Measurements from ENCODE around the gene USP9X.

USP9X gene

DNA sequence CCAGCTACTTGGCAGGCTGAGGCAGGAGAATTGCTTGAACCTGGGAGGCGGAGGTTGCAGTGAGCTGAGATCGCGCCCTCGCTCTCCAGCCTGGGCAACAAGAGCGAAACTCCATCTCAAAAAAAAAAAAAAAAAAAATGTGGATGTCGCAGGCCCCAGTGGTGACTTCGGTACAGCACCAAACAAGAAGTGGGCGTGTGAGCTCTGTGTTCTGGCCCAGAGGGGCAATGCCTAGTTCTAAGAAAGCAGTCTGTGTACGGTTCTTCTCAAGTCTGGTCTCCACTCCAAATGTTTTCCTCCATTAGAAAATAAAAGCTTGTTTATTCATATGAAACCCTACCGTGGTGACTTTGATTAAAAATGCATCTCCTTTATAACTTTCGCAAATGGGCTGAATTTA, 156.7 kb downstream of the USP9X start:
- H3K4me3 ChIP-seq (ENCODE audit: low read depth, low read length), result no peak overlapping the region
- no peak for DNase-seq (ENCODE audit: low read depth)
- TF ChIP-seq, protein P1, sequence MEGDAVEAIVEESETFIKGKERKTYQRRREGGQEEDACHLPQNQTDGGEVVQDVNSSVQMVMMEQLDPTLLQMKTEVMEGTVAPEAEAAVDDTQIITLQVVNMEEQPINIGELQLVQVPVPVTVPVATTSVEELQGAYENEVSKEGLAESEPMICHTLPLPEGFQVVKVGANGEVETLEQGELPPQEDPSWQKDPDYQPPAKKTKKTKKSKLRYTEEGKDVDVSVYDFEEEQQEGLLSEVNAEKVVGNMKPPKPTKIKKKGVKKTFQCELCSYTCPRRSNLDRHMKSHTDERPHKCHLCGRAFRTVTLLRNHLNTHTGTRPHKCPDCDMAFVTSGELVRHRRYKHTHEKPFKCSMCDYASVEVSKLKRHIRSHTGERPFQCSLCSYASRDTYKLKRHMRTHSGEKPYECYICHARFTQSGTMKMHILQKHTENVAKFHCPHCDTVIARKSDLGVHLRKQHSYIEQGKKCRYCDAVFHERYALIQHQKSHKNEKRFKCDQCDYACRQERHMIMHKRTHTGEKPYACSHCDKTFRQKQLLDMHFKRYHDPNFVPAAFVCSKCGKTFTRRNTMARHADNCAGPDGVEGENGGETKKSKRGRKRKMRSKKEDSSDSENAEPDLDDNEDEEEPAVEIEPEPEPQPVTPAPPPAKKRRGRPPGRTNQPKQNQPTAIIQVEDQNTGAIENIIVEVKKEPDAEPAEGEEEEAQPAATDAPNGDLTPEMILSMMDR (IDR thresholded peaks at IDR 0.05; ENCODE audit: low read depth, low read length, missing control alignments), result no peak
- in situ Hi-C loops (cut with HindIII; ENCODE audit: low sequenced_read_pairs), result no loop called here

DNA sequence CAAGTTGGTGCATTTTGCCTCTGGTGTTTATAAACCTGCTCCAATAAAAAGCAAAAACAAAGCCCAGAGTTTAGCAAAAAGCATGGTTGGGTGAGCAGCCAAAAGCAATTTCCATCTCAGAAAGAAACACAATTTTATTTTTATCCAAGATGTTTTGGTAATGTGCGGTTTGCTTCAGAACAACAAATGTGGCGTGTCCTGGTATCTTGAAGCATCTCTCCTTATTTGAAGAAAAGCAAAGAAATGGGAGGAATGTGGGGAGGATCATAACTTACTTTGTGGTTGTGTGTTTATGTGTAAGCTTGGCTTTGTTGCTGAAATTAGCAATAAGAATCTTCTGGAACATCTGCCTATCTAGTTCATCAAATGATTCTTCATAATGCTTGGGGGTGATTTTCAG, 160.4 kb downstream of the USP9X start:
- TF ChIP-seq, protein P1 (IDR thresholded peaks at IDR 0.05; ENCODE audit: low read depth, low read length, missing control alignments), result no peak
- H3K4me3 ChIP-seq (ENCODE audit: low read depth, low read length), result no peak overlapping the region
- DNase-seq (ENCODE audit: low read depth), result no peak
- in situ Hi-C loops (cut with HindIII; ENCODE audit: low sequenced_read_pairs), result no loop called here

DNA sequence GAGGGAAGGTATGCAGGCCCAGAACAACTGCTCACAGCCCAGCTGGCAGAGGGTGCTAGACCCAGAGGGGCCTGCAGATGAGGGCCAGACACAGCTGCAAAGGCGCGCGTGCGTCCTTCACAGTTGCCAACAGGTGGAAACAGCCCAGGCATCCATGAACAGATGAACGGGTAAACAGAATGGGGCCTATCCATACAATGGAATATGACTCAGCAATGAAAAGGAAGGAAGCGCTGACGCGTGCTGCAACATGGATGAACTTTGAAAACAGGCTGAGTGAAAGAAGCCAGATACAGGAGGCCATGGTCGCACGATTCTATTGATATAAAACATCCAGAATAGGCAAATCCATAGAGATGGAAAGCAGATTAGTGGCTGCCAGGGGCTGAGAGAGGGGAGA, 165.6 kb downstream of the USP9X start:
- no peak overlapping the region for H3K4me3 ChIP-seq (ENCODE audit: low read depth, low read length)
- no peak for DNase-seq (ENCODE audit: low read depth)
- in situ Hi-C loops (cut with HindIII; ENCODE audit: low sequenced_read_pairs), result no loop called here
- TF ChIP-seq, protein P1 (IDR thresholded peaks at IDR 0.05; ENCODE audit: low read depth, low read length, missing control alignments), result no peak

DNA sequence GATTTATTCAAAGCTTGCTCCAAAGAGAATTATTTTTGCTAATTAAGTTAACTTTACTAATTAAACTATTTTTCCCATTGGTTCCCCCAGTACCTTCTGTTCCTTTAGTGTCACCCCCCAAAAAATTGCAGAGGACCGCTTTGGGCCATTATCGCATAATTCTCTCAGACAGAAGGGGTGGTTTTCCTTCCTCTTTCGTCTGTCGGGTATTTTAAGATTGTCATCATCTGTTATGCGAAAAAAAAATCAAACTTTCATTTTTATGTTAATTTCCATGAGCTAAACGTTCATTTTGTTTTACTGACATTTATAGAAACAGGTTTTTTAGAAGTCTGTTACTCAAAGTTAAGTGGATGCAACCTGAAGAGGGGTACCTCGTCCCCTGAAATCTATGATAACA, 172.6 kb downstream of the USP9X start:
- in situ Hi-C loops (cut with HindIII; ENCODE audit: low sequenced_read_pairs), result loop anchor here (5.0 kb wide), 1 partner anchor 64 kb away; no protein-coding TSS in a partner anchor
- no peak overlapping the region for H3K4me3 ChIP-seq (ENCODE audit: low read depth, low read length)
- no peak for DNase-seq (ENCODE audit: low read depth)
- TF ChIP-seq, protein P1 (IDR thresholded peaks at IDR 0.05; ENCODE audit: low read depth, low read length, missing control alignments), result no peak

DNA sequence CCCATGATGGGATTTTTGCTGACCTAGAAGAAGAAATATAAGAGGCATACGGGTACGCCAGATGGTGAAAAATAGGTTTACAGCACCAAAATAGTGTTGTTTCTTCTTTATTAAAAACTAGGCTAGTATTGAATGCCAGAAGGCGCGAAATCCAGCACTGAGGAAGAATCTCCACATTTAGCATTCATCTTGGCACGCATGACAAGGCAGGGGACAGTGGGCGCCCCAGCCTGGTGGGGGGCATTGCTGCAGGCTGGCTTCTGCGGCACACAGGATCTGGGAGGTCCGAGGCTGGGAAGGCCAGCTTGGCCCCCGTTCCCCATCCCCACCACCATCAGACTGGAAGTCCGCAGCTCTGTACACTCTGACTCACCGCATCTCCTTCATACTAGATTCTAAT, 173.0 kb downstream of the USP9X start:
- no peak overlapping the region for H3K4me3 ChIP-seq (ENCODE audit: low read depth, low read length)
- TF ChIP-seq, protein P1 (IDR thresholded peaks at IDR 0.05; ENCODE audit: low read depth, low read length, missing control alignments), result no peak
- in situ Hi-C loops (cut with HindIII; ENCODE audit: low sequenced_read_pairs), result loop anchor here (5.0 kb wide), 1 partner anchor 64 kb away; no protein-coding TSS in a partner anchor
- DNase-seq (ENCODE audit: low read depth), result no peak

DNA sequence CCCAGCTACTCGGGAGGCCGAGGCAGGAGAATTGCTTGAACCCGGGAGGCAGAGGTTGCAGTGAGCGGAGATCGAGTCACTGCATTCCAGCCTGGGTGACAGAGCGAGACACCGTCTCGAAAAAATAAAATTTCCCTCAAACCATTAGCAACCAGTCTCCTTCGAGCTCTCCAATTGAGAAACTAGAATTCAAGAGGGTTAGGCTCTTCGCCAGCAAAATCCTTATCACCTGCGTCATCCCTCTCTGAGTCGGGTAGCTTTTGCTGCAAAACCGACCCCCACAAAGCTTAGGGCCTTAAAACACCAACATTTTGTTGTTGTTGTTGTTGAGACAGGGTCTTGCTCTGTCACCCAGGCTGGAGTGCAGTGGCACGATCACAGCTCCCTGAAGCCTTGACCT, 173.6 kb downstream of the USP9X start:
- in situ Hi-C loops (cut with HindIII; ENCODE audit: low sequenced_read_pairs), result loop anchor here (5.0 kb wide), 1 partner anchor 63 kb away; no protein-coding TSS in a partner anchor
- TF ChIP-seq, protein P1 (IDR thresholded peaks at IDR 0.05; ENCODE audit: low read depth, low read length, missing control alignments), result no peak
- DNase-seq (ENCODE audit: low read depth), result no peak
- H3K4me3 ChIP-seq (ENCODE audit: low read depth, low read length), result no peak overlapping the region

DNA sequence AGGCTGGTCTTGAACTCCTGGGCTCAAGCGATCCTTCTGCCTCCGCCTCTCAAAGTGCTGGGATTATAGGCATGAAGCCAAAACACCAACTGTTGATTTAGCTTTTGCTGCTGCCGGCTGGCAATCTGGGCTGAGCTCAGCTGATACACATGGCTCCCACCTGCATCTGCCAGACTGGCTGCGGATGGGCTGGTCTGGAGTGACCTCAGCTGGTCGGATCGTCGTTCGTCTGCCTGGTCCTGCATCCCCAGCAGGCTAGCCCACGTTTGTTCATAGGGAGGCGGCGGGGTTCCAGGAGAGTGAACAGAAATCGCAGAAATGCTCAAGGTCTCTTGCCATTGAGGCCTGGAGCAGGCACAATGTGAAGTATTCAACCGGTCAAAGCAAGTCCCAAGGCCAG, 174.3 kb downstream of the USP9X start:
- no peak overlapping the region for H3K4me3 ChIP-seq (ENCODE audit: low read depth, low read length)
- in situ Hi-C loops (cut with HindIII; ENCODE audit: low sequenced_read_pairs), result loop anchor here (5.0 kb wide), 1 partner anchor 63 kb away; no protein-coding TSS in a partner anchor
- DNase-seq (ENCODE audit: low read depth), result no peak
- TF ChIP-seq, protein P1 (IDR thresholded peaks at IDR 0.05; ENCODE audit: low read depth, low read length, missing control alignments), result no peak
